PC-3 (cell line): ENCODE results near the gene XAF1. TPM values are rescaled to one million over a fixed set of nuclear protein-coding genes. Genes with fewer than 3 reads are reported as not detected.

ENCODE experiments used
- ATAC-seq: fragments of 200-7000 bp; cut with Tn5 transposase; 2 replicates; pipeline ENCODE4 v1.9.1; 2020; ENCODE audit warnings: mild to moderate bottlenecking, moderate library complexity
- BruUV-seq: library from RNA; stranded (reverse); fragments of 400-500 nt; replicated peaks from 2 replicates; lab custom pipeline; 2021; lab: Mats Ljungman, UMichigan
- CTCF ChIA-PET: fragments of 300-600 bp; sonication (Branson Sonifier 250); formaldehyde crosslinking; loops from one replicate; lab custom pipeline; 2022; ENCODE audit warnings: antibody characterized with exemption; lab: Charles Lee
- POLR2A ChIA-PET: fragments of 300-600 bp; sonication (Branson Sonifier 250); formaldehyde crosslinking; loops from one replicate; lab custom pipeline; 2022; ENCODE audit warnings: antibody characterized with exemption; ENCODE audit not compliant: unreplicated experiment; lab: Charles Lee
- DNase-seq: peaks from one replicate; pipeline ENCODE4 v3.0.0-alpha.2; 2015
- H2AFZ ChIP-seq: fragments of 300-600 bp; sonication (generic); 2 replicates; pipeline ENCODE4 v1.6.0; 2016; ENCODE audit warnings: antibody characterized with exemption, low read length
- H3F3A ChIP-seq: fragments of 300-600 bp; sonication (generic); one replicate; pipeline ENCODE4 v1.6.0; 2017; ENCODE audit warnings: antibody characterized with exemption, low read length, control low read depth, mild to moderate bottlenecking; ENCODE audit not compliant: unreplicated experiment
- H3K27ac ChIP-seq: fragments of 300-600 bp; sonication (generic); 2 replicates; pipeline ENCODE4 v1.5.1; 2016; ENCODE audit warnings: mild to moderate bottlenecking, low read length
- H3K27me3 ChIP-seq: fragments of 300-600 bp; sonication (generic); 2 replicates; pipeline ENCODE4 v1.6.1; 2016; ENCODE audit warnings: low read length, mixed read lengths
- H3K36me3 ChIP-seq: fragments of 300-600 bp; sonication (generic); 2 replicates; pipeline ENCODE4 v1.6.1; 2016; ENCODE audit warnings: low read depth, mixed run types, low read length, mixed read lengths
- H3K4me1 ChIP-seq: fragments of 300-600 bp; sonication (generic); 2 replicates; pipeline ENCODE4 v1.5.1; 2016; ENCODE audit warnings: low read length; ENCODE audit not compliant: insufficient read depth
- H3K4me2 ChIP-seq: fragments of 300-600 bp; sonication (generic); 2 replicates; pipeline ENCODE4 v1.6.0; 2016; ENCODE audit warnings: low read length
- H3K4me3 ChIP-seq: fragments of 300-600 bp; sonication (generic); 2 replicates; pipeline ENCODE4 v1.5.1; 2016; ENCODE audit warnings: mild to moderate bottlenecking, low read length, mixed read lengths
- H3K79me2 ChIP-seq: fragments of 300-600 bp; sonication (generic); 2 replicates; pipeline ENCODE4 v1.6.1; 2017; ENCODE audit warnings: low read length, mixed read lengths
- H3K9ac ChIP-seq: fragments of 300-600 bp; sonication (generic); 2 replicates; pipeline ENCODE4 v1.6.0; 2016; ENCODE audit warnings: mild to moderate bottlenecking, low read length
- H3K9me2 ChIP-seq: fragments of 300-600 bp; sonication (generic); replicated peaks from 2 replicates; pipeline ENCODE4 v1.6.1; 2016; ENCODE audit warnings: mixed run types, low read length, mixed read lengths
- H3K9me3 ChIP-seq: fragments of 300-600 bp; sonication (generic); 2 replicates; pipeline ENCODE4 v1.6.1; 2016; ENCODE audit warnings: low read length, mixed read lengths
- H4K20me1 ChIP-seq: fragments of 300-600 bp; sonication (generic); 2 replicates; pipeline ENCODE4 v1.6.1; 2016; ENCODE audit warnings: low read length, mixed read lengths
- CTCF ChIP-seq: fragments of 300-600 bp; sonication (generic); conservative IDR thresholded peaks from 2 replicates; pipeline ENCODE4 v1.5.1; 2017; ENCODE audit warnings: antibody characterized with exemption, low read depth, mild to moderate bottlenecking, low read length
- EZH2 ChIP-seq: fragments of 300-600 bp; sonication (generic); IDR thresholded peaks from one replicate; pipeline ENCODE4 v1.6.1; 2017; ENCODE audit warnings: antibody characterized with exemption, mild to moderate bottlenecking, low read length; ENCODE audit not compliant: unreplicated experiment
- EZH2phosphoT487 ChIP-seq: fragments of 300-600 bp; sonication (generic); IDR thresholded peaks from 2 replicates; pipeline ENCODE4 v1.6.1; 2018; ENCODE audit warnings: mild to moderate bottlenecking, antibody characterized with exemption, low read length, borderline replicate concordance
- intact Hi-C: fragments of 100-400 bp; cut with micrococcal nuclease; formaldehyde crosslinking; loops from 2 replicates; pipeline ENCODE4 v1.9.0; 2023
- total RNA-seq: library from RNA; depleted of rRNA; stranded (reverse); fragments of >200 nt; gene quantifications from 2 replicates; pipeline ENCODE4 v1.2.3, GENCODE V29; 2014

XAF1 gene
- total RNA-seq, 1 experiment from 2014 or later: not detected

DNA sequence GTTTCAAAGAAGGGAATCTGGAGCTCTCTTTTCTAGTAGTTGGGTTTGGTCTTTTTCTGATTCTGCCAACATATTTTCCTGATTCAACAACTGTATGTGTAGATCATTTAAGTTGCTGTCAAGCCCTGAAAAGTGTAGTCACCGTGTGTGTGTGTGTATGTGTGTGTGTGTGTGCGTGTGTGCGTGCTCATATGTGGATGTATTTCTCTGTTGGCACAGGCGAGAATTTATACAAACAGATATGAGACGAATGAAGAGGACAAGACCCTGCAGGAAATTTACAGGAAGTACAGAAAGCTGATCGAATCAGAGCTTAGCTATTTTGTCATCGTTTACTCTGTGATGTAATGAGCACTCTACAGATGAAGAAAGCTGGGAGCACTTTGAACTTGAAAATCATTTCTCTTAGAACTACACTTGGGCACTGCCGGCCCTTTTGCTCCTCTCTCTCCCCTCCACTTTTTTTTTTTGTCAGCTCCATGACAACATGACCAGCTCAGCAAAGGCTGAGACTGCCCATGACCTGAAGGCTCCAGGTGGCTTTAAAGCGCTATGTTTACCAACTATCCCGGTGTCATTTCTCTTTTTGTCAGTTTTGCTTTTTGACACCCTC lies 31.3 kb downstream of the XAF1 start:
- intact Hi-C loops: no loop called here
- no peaks in the 10 kb centered on the region for H4K20me1 ChIP-seq
- no peak for TF ChIP-seq CTCF
- no peak for TF ChIP-seq EZH2
- TF ChIP-seq EZH2phosphoT487: no peak
- H3K4me1 ChIP-seq: peaks cover 4% of the 10 kb centered on the region; the same call in 1 of the 2 replicates
- H3K27ac ChIP-seq: no peak overlapping the region
- 0 out of 2 replicates have a peak overlapping the region, but pooled peaks have one; percentile 16 for H2AFZ ChIP-seq
- no peaks in the 10 kb centered on the region for H3K9me2 ChIP-seq
- no peaks in the 10 kb centered on the region for H3K36me3 ChIP-seq
- ATAC-seq: no peak
- ChIA-PET CTCF (no interaction called here), POLR2A (no interaction called here)
- H3K4me3 ChIP-seq: no peak overlapping the region
- H3K79me2 ChIP-seq: no peaks in the 10 kb centered on the region
- no peak for DNase-seq
- H3K9ac ChIP-seq: no peak overlapping the region
- BruUV-seq: no TSS peak
- no peaks in the 10 kb centered on the region for H3F3A ChIP-seq
- H3K27me3 ChIP-seq: peaks cover 4% of the 10 kb centered on the region
- H3K4me2 ChIP-seq: no peak overlapping the region
- no peaks in the 10 kb centered on the region for H3K9me3 ChIP-seq

DNA sequence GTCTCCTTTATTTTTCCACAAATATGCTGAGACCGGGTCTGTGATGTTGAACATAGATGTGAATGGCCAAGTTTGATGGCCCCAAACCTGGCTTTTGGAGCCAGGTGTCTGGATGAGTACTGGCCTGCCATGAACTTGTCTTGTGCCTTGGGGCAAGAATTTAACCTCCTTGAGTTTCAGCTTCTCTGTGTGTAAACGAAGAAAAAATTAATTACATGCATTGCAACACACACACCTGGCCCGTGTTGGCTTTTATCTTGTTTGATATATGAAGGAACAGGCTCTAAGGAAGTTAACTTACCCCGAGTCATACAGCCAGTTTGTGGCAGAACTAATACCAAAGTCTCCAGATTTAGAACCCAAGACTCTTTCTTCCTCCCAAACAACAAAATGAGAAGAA lies 33.3 kb downstream of the XAF1 start:
- Histone ChIP-seq H3F3A (no peaks in the 10 kb centered on the region), H3K79me2 (no peaks in the 10 kb centered on the region), H3K9me2 (no peaks in the 10 kb centered on the region), H3K36me3 (no peaks in the 10 kb centered on the region), H3K4me2 (no peak overlapping the region), H3K4me3 (no peak overlapping the region), H3K9ac (no peak overlapping the region), H2AFZ (no peak overlapping the region), H3K9me3 (no peaks in the 10 kb centered on the region), H3K27me3 (no peaks in the 10 kb centered on the region; the same call in none of the 2 replicates), H3K4me1 (peaks cover 4% of the 10 kb centered on the region; the same call in 1 of the 2 replicates), H3K27ac (no peak overlapping the region), H4K20me1 (no peaks in the 10 kb centered on the region)
- intact Hi-C loops: no loop called here
- DNase-seq (no peak), ATAC-seq (no peak)
- ChIA-PET CTCF (no interaction called here), POLR2A (no interaction called here)
- no TSS peak for BruUV-seq
- no peak for TF ChIP-seq EZH2phosphoT487
- TF ChIP-seq EZH2: no peak
- TF ChIP-seq CTCF: no peak

DNA sequence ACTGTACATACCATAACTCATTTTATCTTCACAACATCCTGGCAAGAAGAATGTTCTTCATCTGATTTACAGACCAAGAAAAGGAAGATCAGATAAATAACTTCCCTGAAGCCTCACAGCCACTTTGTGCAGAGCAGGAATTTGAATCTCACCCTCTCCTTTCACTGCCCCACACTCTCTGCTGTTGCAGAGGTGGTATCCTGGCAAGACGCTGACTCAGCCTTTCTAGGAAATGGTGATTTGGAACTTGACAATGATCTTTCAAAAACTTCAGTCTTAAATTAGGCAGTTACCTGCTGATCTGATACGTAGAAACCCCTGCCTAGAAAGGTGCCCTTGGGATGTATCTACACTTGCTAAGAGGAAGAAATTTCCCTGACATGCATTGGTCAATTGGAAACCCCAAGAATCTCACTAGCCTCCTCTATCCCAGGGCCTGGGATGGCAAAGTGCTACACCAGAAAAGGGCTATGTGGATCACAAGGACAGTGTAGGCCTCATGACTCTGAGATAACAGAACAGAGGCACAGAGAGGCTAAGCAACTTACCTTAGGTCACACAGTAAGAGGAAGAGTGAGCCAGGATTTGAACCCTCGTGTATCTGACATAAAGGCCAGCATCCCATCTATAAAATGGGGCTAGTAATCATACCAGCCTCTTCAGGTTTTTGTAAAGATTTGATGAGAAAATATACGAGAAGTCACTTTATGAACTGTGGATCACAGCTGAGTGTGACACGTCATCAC lies 38.1 kb downstream of the XAF1 start:
- TF ChIP-seq EZH2 (no peak), CTCF (no peak), EZH2phosphoT487 (no peak)
- H3K4me3 ChIP-seq: no peak overlapping the region
- no peaks in the 10 kb centered on the region for H4K20me1 ChIP-seq
- no peaks in the 10 kb centered on the region for H3K9me3 ChIP-seq
- H3K79me2 ChIP-seq: no peaks in the 10 kb centered on the region
- peaks cover 20% of the 10 kb centered on the region for H3K4me1 ChIP-seq
- no TSS peak for BruUV-seq
- DNase-seq (no peak), ATAC-seq (no peak)
- no peaks in the 10 kb centered on the region; the same call in none of the 2 replicates for H3K27me3 ChIP-seq
- CTCF ChIA-PET: no interaction called here
- no peak overlapping the region for H3K27ac ChIP-seq
- intact Hi-C loops: no loop called here
- POLR2A ChIA-PET: no interaction called here
- H3K9me2 ChIP-seq: no peaks in the 10 kb centered on the region
- H3K36me3 ChIP-seq: no peaks in the 10 kb centered on the region
- no peaks in the 10 kb centered on the region for H3F3A ChIP-seq
- H2AFZ ChIP-seq: no peak overlapping the region
- H3K9ac ChIP-seq: no peak overlapping the region
- H3K4me2 ChIP-seq: no peak overlapping the region
